Lower leg skin (tissue), 4 donors: ENCODE data around the gene ELK1. TPM values are rescaled to one million over a fixed set of nuclear protein-coding genes. Genes with fewer than 3 reads are reported as not detected.
A peak's percentile ranks its signal among the peaks of the same experiment; 100 is the strongest.

Source experiments
- DNase-seq, 2 donors: peaks; one replicate each; pipeline ENCODE4 v3.0.0-alpha.2; 2019; ENCODE audit warnings: low spot score in 2 of 2
- H3K4me3 ChIP-seq: fragments of 200-600 bp; sonication (generic); 2 replicates; pipeline ENCODE4 v1.5.1; 2017; ENCODE audit warnings: mild to moderate bottlenecking, low read depth; ENCODE audit not compliant: poor library complexity, severe bottlenecking
- POLR2A ChIP-seq, 2 donors: fragments of 450-650 bp; IDR thresholded peaks; one replicate each; pipeline ENCODE4 v1.6.1; 2016 to 2017; ENCODE audit warnings: antibody characterized with exemption in 2 of 2, mild to moderate bottlenecking in 1 of 2, moderate library complexity in 1 of 2
- WGBS, 2 donors: methylation state at CpG; one replicate each; pipeline ENCODE4 v1.1.5; 2018; 5-methylcytosine and 5-hydroxymethylcytosine counted together
- intact Hi-C: fragments of 100-400 bp; cut with DNase I; formaldehyde crosslinking; loops from one replicate; pipeline ENCODE4 v1.15.0; 2023; ENCODE audit warnings: low total_unique reads
- microRNA-seq, 2 donors: library from miRNA; unstranded; fragments of <30 nt; microRNA quantifications; one replicate each; pipeline ENCODE4, GENCODE V29; 2016; ENCODE audit warnings: borderline replicate concordance in 2 of 2, borderline number of aligned reads in 1 of 2
- total RNA-seq, 4 donors: library from RNA; depleted of rRNA; stranded (reverse); fragments of >200 nt; gene quantifications; one replicate each; pipeline ENCODE4 v1.1.0, GENCODE V29; 2016
- TF ChIP-seq, protein P1 (sequence below), 3 donors: fragments of 450-650 bp; IDR thresholded peaks; one replicate each; pipeline ENCODE4 v1.5.1; 2016; ENCODE audit warnings: antibody characterized with exemption in 3 of 3, mild to moderate bottlenecking in 3 of 3, moderate library complexity in 2 of 3

Gene ELK1
- total RNA-seq, 4 donors from 2014 or later = 19.7 to 28.4 (median 25.5) TPM

DNA sequence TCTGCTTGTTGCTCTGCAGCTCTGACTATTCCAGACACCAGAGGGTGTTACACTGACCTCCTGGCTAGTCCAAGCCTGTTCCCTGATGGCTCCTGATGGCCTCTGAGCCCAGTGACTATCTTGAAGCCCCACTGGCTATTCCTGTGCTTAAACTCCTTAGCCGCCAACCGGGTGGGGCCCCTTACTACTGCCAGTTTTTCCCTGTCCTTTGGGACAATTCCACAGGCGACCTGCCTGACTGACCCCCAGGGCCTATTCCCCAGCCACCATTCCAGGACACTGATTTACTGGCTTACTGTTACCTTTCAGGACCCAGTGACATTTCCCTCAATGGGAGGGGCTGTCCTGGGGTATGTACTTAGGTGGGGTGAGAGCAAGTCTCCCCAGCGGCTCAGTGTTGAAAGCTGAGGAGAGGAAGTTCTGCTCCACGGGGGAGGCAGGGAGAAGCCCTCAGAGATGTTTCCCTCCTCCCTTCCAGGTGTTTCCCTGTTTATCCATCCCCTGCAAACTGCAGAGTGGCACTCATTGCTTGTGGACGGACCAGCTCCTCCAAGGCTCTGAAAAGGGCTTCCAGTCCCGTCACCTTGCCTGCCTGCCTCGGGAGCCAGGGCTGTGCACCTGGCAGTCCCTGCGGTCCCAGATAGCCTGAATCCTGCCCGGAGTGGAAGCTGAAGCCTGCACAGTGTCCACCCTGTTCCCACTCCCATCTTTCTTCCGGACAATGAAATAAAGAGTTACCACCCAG lies 64.1 kb downstream of the ELK1 start:
- no peak overlapping the region for H3K4me3 ChIP-seq
- intact Hi-C loops = no loop called here
- TF ChIP-seq, protein P1, sequence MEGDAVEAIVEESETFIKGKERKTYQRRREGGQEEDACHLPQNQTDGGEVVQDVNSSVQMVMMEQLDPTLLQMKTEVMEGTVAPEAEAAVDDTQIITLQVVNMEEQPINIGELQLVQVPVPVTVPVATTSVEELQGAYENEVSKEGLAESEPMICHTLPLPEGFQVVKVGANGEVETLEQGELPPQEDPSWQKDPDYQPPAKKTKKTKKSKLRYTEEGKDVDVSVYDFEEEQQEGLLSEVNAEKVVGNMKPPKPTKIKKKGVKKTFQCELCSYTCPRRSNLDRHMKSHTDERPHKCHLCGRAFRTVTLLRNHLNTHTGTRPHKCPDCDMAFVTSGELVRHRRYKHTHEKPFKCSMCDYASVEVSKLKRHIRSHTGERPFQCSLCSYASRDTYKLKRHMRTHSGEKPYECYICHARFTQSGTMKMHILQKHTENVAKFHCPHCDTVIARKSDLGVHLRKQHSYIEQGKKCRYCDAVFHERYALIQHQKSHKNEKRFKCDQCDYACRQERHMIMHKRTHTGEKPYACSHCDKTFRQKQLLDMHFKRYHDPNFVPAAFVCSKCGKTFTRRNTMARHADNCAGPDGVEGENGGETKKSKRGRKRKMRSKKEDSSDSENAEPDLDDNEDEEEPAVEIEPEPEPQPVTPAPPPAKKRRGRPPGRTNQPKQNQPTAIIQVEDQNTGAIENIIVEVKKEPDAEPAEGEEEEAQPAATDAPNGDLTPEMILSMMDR (IDR thresholded peaks at IDR 0.05) = no peak
- TF ChIP-seq POLR2A (IDR thresholded peaks at IDR 0.05) = no peak
- peak in 1 of 2 donors; percentile 71 for DNase-seq
- WGBS, 2 donors = 57 to 59% methylated on average over 10 to 11 of the region's 11 CpGs

Small RNA genes within 50 kb of the gene (microRNA-seq; reads per million reads assigned to microRNA genes)
- 0 reads per million in 2 donors for gene MIR4769

Other genes starting within 250 kb of the ELK1 start
- 10 to 100 TPM in 2 of 4 donors, 1 to 10 TPM in 2; 4.6 to 12.9 (median 7.7) TPM for gene ZNF41, start 167.3 kb downstream of the ELK1 start, total RNA-seq
- 10 to 100 TPM; 26.8 to 46.4 (median 34.5) TPM for gene ARAF, start 89.4 kb downstream of the ELK1 start, total RNA-seq
- 10 to 100 TPM; 27.5 to 82.1 (median 53.5) TPM for gene TIMP1, start 68.1 kb downstream of the ELK1 start, total RNA-seq
- under 1 TPM in 3 of 4 donors, not detected in 1; 0.10 to 0.72 (median 0.61) TPM for gene SYN1, start 30.7 kb downstream of the ELK1 start, total RNA-seq
- 1 to 10 TPM; 3.0 to 7.6 (median 4.5) TPM for gene CFP, start 20.6 kb downstream of the ELK1 start, total RNA-seq
- 100 to 1,000 TPM in 3 of 4 donors, 10 to 100 TPM in 1; 95.7 to 190 (median 125) TPM for gene UXT, start 8.6 kb upstream of the ELK1 start, total RNA-seq
- 1 to 10 TPM; 3.5 to 6.3 (median 4.8) TPM for gene ZNF81, start 186.3 kb upstream of the ELK1 start, total RNA-seq